Upper lobe of right lung (tissue), 1 donor: ENCODE results near the gene SMTNL2. TPM values are rescaled to one million over a fixed set of nuclear protein-coding genes. Genes with fewer than 3 reads are reported as not detected.
A peak's percentile ranks its signal among the peaks of the same experiment; 100 is the strongest.

Experiments
- ATAC-seq: fragments of 200-7000 bp; cut with Tn5 transposase; one replicate; pipeline ENCODE4 v1.9.1; 2020; ENCODE audit warnings: mild to moderate bottlenecking, moderate library complexity
- DNase-seq: peaks from one replicate; pipeline ENCODE4 v3.0.0-alpha.2; 2020
- H3K27ac ChIP-seq: fragments of 200-600 bp; one replicate; pipeline ENCODE4 v1.8.0; 2022
- H3K27me3 ChIP-seq: fragments of 200-600 bp; one replicate; pipeline ENCODE4 v1.8.0; 2022; ENCODE audit warnings: mild to moderate bottlenecking
- H3K36me3 ChIP-seq: fragments of 200-600 bp; one replicate; pipeline ENCODE4 v1.8.0; 2022
- H3K4me1 ChIP-seq: fragments of 200-600 bp; one replicate; pipeline ENCODE4 v1.8.0; 2022
- H3K4me3 ChIP-seq: fragments of 200-600 bp; one replicate; pipeline ENCODE4 v1.8.0; 2022; ENCODE audit warnings: mild to moderate bottlenecking
- H3K9me3 ChIP-seq: fragments of 200-600 bp; one replicate; pipeline ENCODE4 v1.8.0; 2022
- CTCF ChIP-seq: fragments of 200-600 bp; IDR thresholded peaks from one replicate; pipeline ENCODE4 v1.8.0; 2022; ENCODE audit warnings: antibody characterized with exemption
- intact Hi-C: fragments of 100-400 bp; cut with DNase I; formaldehyde crosslinking; loops from one replicate; pipeline ENCODE4 v1.11.0; 2022
- total RNA-seq: library from RNA; stranded (reverse); fragmentation: NEBNext Ultra II Directional; extraction: Animal tissue kit (Norgen Biotek cat#: 25700); gene quantifications from one replicate; pipeline ENCODE4 v1.2.1, GENCODE V29; 2021
- donor health status: DM: no; HTN: yes; CAD: no; lungs with severe emphysema.

Gene SMTNL2
- total RNA-seq, 1 donor from 2014 or later, result 2.7 TPM

GRCh38 chr17:4607773-4608187 is 23.5 kb downstream of the SMTNL2 start:
- H3K4me1 ChIP-seq, result peaks cover 26% of the 10 kb centered on the region
- intact Hi-C loops, result no loop called here
- H3K36me3 ChIP-seq, result no peaks in the 10 kb centered on the region
- DNase-seq (no peak), ATAC-seq (peak; percentile 55)
- no peaks in the 10 kb centered on the region for H3K9me3 ChIP-seq
- TF ChIP-seq CTCF, result no peak
- no peaks in the 10 kb centered on the region for H3K27me3 ChIP-seq
- no peak overlapping the region for H3K4me3 ChIP-seq
- H3K27ac ChIP-seq, result peak overlapping the region; percentile 34

GRCh38 chr17:4609761-4610160 is 25.4 kb downstream of the SMTNL2 start:
- ATAC-seq (no peak), DNase-seq (peak; percentile 13)
- TF ChIP-seq CTCF, result no peak
- H3K9me3 ChIP-seq, result no peaks in the 10 kb centered on the region
- peak overlapping the region; percentile 24 for H3K27ac ChIP-seq
- no peaks in the 10 kb centered on the region for H3K27me3 ChIP-seq
- H3K36me3 ChIP-seq, result no peaks in the 10 kb centered on the region
- H3K4me1 ChIP-seq, result peaks cover 26% of the 10 kb centered on the region
- no peak overlapping the region for H3K4me3 ChIP-seq
- intact Hi-C loops, result no loop called here

- H3K4me3 ChIP-seq, result no peak overlapping the region
- peak overlapping the region; percentile 34 for H3K27ac ChIP-seq
- intact Hi-C loops, result no loop called here
Observed at GRCh38 chr17:4610162-4610561, 25.8 kb downstream of the SMTNL2 start.

GRCh38 chr17:4610656-4611055 is 26.3 kb downstream of the SMTNL2 start:
- Histone ChIP-seq H3K4me3 (peak overlapping the region; percentile 19), H3K4me1 (peaks cover 22% of the 10 kb centered on the region), H3K9me3 (no peaks in the 10 kb centered on the region), H3K36me3 (no peaks in the 10 kb centered on the region), H3K27me3 (no peaks in the 10 kb centered on the region), H3K27ac (peak overlapping the region; percentile 34)
- no peak for DNase-seq
- peak; percentile 15 for ATAC-seq
- TF ChIP-seq CTCF, result no peak
- intact Hi-C loops, result no loop called here

More at GRCh38 chr17:4610162-4610561, 25.8 kb downstream of the SMTNL2 start:
- H3K36me3 ChIP-seq, result no peaks in the 10 kb centered on the region
- TF ChIP-seq CTCF, result no peak
- ATAC-seq (peak; percentile 81), DNase-seq (peak; percentile 57)
- no peaks in the 10 kb centered on the region for H3K9me3 ChIP-seq
- H3K27me3 ChIP-seq, result no peaks in the 10 kb centered on the region
- peaks cover 26% of the 10 kb centered on the region for H3K4me1 ChIP-seq

GRCh38 chr17:4616476-4616875 is 32.1 kb downstream of the SMTNL2 start:
- Histone ChIP-seq H3K27me3 (no peaks in the 10 kb centered on the region), H3K36me3 (no peaks in the 10 kb centered on the region), H3K9me3 (no peaks in the 10 kb centered on the region), H3K27ac (no peak overlapping the region), H3K4me1 (no peaks in the 10 kb centered on the region), H3K4me3 (no peak overlapping the region)
- intact Hi-C loops, result no loop called here
- DNase-seq (no peak), ATAC-seq (peak; percentile 89)
- no peak for TF ChIP-seq CTCF

- TF ChIP-seq CTCF, result no peak
- Histone ChIP-seq H3K27ac (no peak overlapping the region), H3K27me3 (no peaks in the 10 kb centered on the region), H3K4me3 (no peak overlapping the region), H3K9me3 (no peaks in the 10 kb centered on the region), H3K36me3 (no peaks in the 10 kb centered on the region), H3K4me1 (no peaks in the 10 kb centered on the region)
- ATAC-seq (no peak), DNase-seq (no peak)
- intact Hi-C loops, result no loop called here
Observed at GRCh38 chr17:4617090-4617489, 32.8 kb downstream of the SMTNL2 start.
